Measurements from ENCODE around the gene WDR27.
A peak's percentile ranks its signal among the peaks of the same experiment; 100 is the strongest.
"Not testable (repeated sequence)": the region's sequence is repeated elsewhere in the genome, so short reads cannot be mapped to it uniquely, and the experiment has no call there.

WDR27 gene

GRCh38 chr6:169660751-169661390, 41.0 kb downstream of the WDR27 start:
- DNase-seq, result no peak

GRCh38 chr6:169659820-169660610, 41.8 kb downstream of the WDR27 start:
- no peak for DNase-seq

- DNase-seq, result no peak
Observed at GRCh38 chr6:169657284-169657610, 44.6 kb downstream of the WDR27 start.

- DNase-seq, result no peak
Observed at GRCh38 chr6:169656546-169657283, 45.1 kb downstream of the WDR27 start.

- peak in 1 of 2 experiments; percentile 41 for DNase-seq
Observed at GRCh38 chr6:169654598-169655391, 47.0 kb downstream of the WDR27 start.

GRCh38 chr6:169653691-169654090, 48.1 kb downstream of the WDR27 start:
- no peak for DNase-seq

- DNase-seq, result no peak
Observed at GRCh38 chr6:169652896-169653295, 48.9 kb downstream of the WDR27 start.

GRCh38 chr6:169651498-169651897, 50.3 kb downstream of the WDR27 start:
- DNase-seq, result no peak

GRCh38 chr6:169650959-169651292, 50.9 kb downstream of the WDR27 start:
- DNase-seq, result no peak

- no peak for DNase-seq
Observed at GRCh38 chr6:169650241-169650958, 51.4 kb downstream of the WDR27 start.

- no peak for DNase-seq
Observed at GRCh38 chr6:169648617-169649016, 53.2 kb downstream of the WDR27 start.

GRCh38 chr6:169648092-169648491, 53.7 kb downstream of the WDR27 start:
- no peak for DNase-seq

- no peak for DNase-seq
Observed at GRCh38 chr6:169647637-169648036, 54.2 kb downstream of the WDR27 start.

- no peak for DNase-seq
Observed at GRCh38 chr6:169646906-169647567, 54.8 kb downstream of the WDR27 start.

GRCh38 chr6:169645459-169645858, 56.4 kb downstream of the WDR27 start:
- not testable (repeated sequence) for DNase-seq

GRCh38 chr6:169643521-169643920, 58.3 kb downstream of the WDR27 start:
- no peak for DNase-seq

GRCh38 chr6:169642455-169642854, 59.4 kb downstream of the WDR27 start:
- DNase-seq, result no peak

- no peak for DNase-seq
Observed at GRCh38 chr6:169641461-169642085, 60.3 kb downstream of the WDR27 start.

- no peak for DNase-seq
Observed at GRCh38 chr6:169640983-169641382, 60.8 kb downstream of the WDR27 start.

- DNase-seq, result no peak
Observed at GRCh38 chr6:169640351-169640852, 61.4 kb downstream of the WDR27 start.

- DNase-seq, result no peak
Observed at GRCh38 chr6:169639653-169640278, 62.1 kb downstream of the WDR27 start.
